ENCODE results near the gene HOXB5. TPM values are rescaled to one million over a fixed set of nuclear protein-coding genes. Genes with fewer than 3 reads are reported as not detected.

The HOXB5 gene
- total RNA-seq, 1 experiment from 2014 or later = not detected

DNA sequence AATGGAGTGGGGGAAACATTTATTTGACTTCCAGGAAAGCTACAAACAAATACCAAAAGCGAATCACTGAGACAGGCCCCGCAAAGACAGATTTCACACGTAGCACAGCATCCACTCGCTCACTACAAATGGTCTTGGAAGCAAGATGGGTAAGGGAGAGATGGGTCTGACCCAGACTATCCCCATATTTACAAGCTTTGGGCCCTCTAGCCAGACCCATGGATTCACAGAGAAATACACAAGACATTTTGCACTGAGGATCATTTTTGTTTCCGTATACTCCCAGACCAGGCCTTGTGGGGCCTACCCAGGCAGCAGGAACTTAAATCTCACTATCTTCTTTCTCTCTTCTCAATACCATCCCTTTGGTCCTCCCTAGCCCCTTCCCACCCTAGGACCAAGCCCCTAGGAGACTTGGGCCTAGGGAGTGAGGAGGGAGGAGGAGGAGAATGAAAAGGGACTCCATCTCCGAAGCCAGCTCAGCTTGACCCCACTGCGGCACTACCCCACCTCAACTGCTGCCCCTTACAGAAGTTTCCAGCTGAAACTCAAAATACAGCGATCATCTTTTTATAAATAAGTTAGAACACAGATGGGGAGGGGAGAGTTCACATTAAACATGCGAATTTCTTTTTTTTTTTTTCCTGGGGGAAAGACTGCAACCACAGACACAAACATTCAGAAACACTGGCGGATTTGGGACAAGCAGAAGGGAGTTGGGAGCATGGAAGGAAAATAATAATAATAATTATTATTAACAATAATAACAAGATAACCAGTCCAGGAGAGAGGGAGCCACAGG lies 2.1 kb downstream of the HOXB5 start:
- no peak overlapping the region for H4K8ac ChIP-seq (replicated peaks; ENCODE audit: insufficient read length, low read depth, low read length)
- no peak overlapping the region for H4K5ac ChIP-seq (ENCODE audit: insufficient read length, low read depth, low read length)
- no CpG with 5 or more reads among the region's 10 CpGs for WGBS (ENCODE audit: extremely low coverage, insufficient read length, low lambda C conversion rate)
- no peak overlapping the region for H3K23ac ChIP-seq (ENCODE audit: insufficient read length, low read depth, low read length)
- H3K9ac ChIP-seq (ENCODE audit: extremely low read depth, insufficient read length, low read length) = no peak overlapping the region
- H2BK5ac ChIP-seq (ENCODE audit: insufficient read length, low read length) = no peak overlapping the region
- TF ChIP-seq, protein P1, sequence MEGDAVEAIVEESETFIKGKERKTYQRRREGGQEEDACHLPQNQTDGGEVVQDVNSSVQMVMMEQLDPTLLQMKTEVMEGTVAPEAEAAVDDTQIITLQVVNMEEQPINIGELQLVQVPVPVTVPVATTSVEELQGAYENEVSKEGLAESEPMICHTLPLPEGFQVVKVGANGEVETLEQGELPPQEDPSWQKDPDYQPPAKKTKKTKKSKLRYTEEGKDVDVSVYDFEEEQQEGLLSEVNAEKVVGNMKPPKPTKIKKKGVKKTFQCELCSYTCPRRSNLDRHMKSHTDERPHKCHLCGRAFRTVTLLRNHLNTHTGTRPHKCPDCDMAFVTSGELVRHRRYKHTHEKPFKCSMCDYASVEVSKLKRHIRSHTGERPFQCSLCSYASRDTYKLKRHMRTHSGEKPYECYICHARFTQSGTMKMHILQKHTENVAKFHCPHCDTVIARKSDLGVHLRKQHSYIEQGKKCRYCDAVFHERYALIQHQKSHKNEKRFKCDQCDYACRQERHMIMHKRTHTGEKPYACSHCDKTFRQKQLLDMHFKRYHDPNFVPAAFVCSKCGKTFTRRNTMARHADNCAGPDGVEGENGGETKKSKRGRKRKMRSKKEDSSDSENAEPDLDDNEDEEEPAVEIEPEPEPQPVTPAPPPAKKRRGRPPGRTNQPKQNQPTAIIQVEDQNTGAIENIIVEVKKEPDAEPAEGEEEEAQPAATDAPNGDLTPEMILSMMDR (conservative IDR thresholded peaks at IDR 0.05) = no peak
- peaks cover 7 to 13% of the 10 kb centered on the region in 2 experiments; a peak in 3 of 5 replicates for H3K9me3 Mint-ChIP-seq
- H3K4me2 ChIP-seq (ENCODE audit: insufficient read depth, insufficient read length, low read length) = no peak overlapping the region
- no peak overlapping the region for H3T11ph ChIP-seq (ENCODE audit: low read length)
- H2AFZ ChIP-seq (ENCODE audit: low read length) = no peak overlapping the region
- H3K27ac Mint-ChIP-seq = no peak overlapping the region
- no peaks in the 10 kb centered on the region for H3K79me2 ChIP-seq (ENCODE audit: insufficient read depth, low read length)
- no peak overlapping the region for H3K56ac ChIP-seq (ENCODE audit: insufficient read length, low read depth, low read length)
- H3K9me3 ChIP-seq (ENCODE audit: control insufficient read depth, low read depth, low read length) = no peaks in the 10 kb centered on the region
- H2AK5ac ChIP-seq (ENCODE audit: insufficient read length, low read length) = no peak overlapping the region
- no peak overlapping the region for H2BK12ac ChIP-seq (ENCODE audit: insufficient read length, low read depth, low read length)
- H3K79me1 ChIP-seq (ENCODE audit: insufficient read depth, low read depth, low read length, poor library complexity, severe bottlenecking) = no peaks in the 10 kb centered on the region
- H2BK20ac ChIP-seq (ENCODE audit: low read depth, low read length, poor library complexity, severe bottlenecking) = no peak overlapping the region
- no peak overlapping the region for H3K27ac ChIP-seq (ENCODE audit: insufficient read length, low read depth, low read length)
- no peak overlapping the region for H2BK15ac ChIP-seq (ENCODE audit: low read depth, low read length)
- no peak overlapping the region for H4K91ac ChIP-seq (ENCODE audit: insufficient read length, low read depth, low read length)
- peaks cover 100% of the 10 kb centered on the region for H3K27me3 Mint-ChIP-seq (ENCODE audit: low read depth)
- H4K20me1 ChIP-seq (ENCODE audit: control insufficient read depth, insufficient read depth, insufficient read length) = no peaks in the 10 kb centered on the region
- H3K4me1 ChIP-seq (ENCODE audit: insufficient read depth, low read length) = no peaks in the 10 kb centered on the region
- no peak overlapping the region for H3K4ac ChIP-seq (ENCODE audit: low read depth, low read length)
- DNase-seq = no peak
- H3K4me1 Mint-ChIP-seq = peaks cover 3 to 21% of the 10 kb centered on the region in 2 experiments
- peaks cover 99% of the 10 kb centered on the region for H3K27me3 ChIP-seq (ENCODE audit: insufficient read depth, low read length)
- H3K23me2 ChIP-seq (ENCODE audit: insufficient read length, low read depth, low read length, poor library complexity, severe bottlenecking) = no peaks in the 10 kb centered on the region
- H2BK120ac ChIP-seq (ENCODE audit: low read depth, low read length, poor library complexity, severe bottlenecking) = no peak overlapping the region
- H3K14ac ChIP-seq (ENCODE audit: insufficient read depth, low read length) = no peak overlapping the region
- no peaks in the 10 kb centered on the region for H3K36me3 Mint-ChIP-seq (ENCODE audit: insufficient read depth in 1 of 3, low read depth in 3 of 3)
- no peak overlapping the region for H3K18ac ChIP-seq (ENCODE audit: insufficient read length, low read depth, low read length)
- H3K4me3 Mint-ChIP-seq = no peak overlapping the region
